ENCODE data around the gene FOXK1.
"Not testable (repeated sequence)": the region's sequence is repeated elsewhere in the genome, so short reads cannot be mapped to it uniquely, and the experiment has no call there.

FOXK1 gene

GRCh38 chr7:4687956-4688355, 5.9 kb downstream of the FOXK1 start:
- no peak for DNase-seq (ENCODE audit: extremely low spot score)
- POLR2A ChIA-PET = no interaction called here
- TF ChIP-seq FOXK2 (IDR thresholded peaks at IDR 0.05) (no peak), ARNT (IDR thresholded peaks at IDR 0.05) (no peak), BHLHE40 (IDR thresholded peaks at IDR 0.05; ENCODE audit: borderline replicate concordance) (no peak), HDGF (IDR thresholded peaks at IDR 0.05; ENCODE audit: borderline replicate concordance) (no peak), CTBP1 (IDR thresholded peaks at IDR 0.05; ENCODE audit: borderline replicate concordance) (no peak)
- CTCF ChIA-PET = no interaction called here

DNA sequence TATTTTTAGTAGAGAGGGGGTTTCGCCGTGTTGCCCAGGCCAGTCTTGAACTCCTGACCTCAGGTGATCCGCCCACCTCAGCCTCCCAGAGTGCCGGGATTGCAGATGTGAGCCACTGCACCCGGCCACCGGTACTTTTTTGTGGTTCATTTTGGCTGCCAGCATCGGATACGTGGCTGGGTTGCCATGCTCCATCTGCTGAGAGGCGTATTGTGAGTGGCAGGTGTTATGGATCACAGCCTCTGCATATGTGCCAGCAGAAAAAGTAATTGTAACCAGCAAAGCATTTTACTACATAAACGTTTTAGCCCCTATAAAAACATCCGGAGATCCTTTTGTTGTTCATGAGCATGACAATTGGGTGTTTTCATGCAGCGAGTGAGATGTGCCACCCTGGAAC, 7.1 kb downstream of the FOXK1 start:
- no peak for TF ChIP-seq NFRKB (IDR thresholded peaks at IDR 0.05)
- no peak for TF ChIP-seq SUZ12 (IDR thresholded peaks at IDR 0.05)
- no peak for TF ChIP-seq BHLHE40 (IDR thresholded peaks at IDR 0.05; ENCODE audit: borderline replicate concordance)
- no peak for TF ChIP-seq ARNT (IDR thresholded peaks at IDR 0.05)
- TF ChIP-seq, protein P1, sequence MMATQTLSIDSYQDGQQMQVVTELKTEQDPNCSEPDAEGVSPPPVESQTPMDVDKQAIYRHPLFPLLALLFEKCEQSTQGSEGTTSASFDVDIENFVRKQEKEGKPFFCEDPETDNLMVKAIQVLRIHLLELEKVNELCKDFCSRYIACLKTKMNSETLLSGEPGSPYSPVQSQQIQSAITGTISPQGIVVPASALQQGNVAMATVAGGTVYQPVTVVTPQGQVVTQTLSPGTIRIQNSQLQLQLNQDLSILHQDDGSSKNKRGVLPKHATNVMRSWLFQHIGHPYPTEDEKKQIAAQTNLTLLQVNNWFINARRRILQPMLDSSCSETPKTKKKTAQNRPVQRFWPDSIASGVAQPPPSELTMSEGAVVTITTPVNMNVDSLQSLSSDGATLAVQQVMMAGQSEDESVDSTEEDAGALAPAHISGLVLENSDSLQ (IDR thresholded peaks at IDR 0.05) = no peak
- no peak for DNase-seq (ENCODE audit: extremely low spot score)
- ChIA-PET POLR2A (no interaction called here), CTCF (no interaction called here)

DNA sequence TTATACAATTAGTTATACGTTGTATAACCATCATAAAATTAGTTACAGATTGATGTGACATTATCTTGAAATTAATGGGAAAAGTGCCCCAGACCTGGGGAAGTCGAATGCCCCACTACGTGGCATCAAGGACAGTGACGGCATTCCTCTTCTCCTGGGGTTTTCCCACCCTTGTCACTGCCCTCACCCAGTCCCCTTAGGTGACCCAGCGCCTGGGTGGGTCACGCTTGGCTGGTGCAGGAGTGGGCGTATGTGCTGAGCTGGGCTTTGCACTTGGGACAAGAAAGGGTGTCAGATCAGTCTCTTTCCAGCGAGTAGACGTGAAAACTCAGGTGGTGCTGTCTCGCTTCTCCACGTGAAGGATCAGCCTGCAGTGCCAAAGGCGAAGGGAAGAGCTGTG, 7.6 kb downstream of the FOXK1 start:
- CTCF ChIA-PET = no interaction called here
- TF ChIP-seq ZNF384 (IDR thresholded peaks at IDR 0.05) = no peak
- TF ChIP-seq ELF4 (IDR thresholded peaks at IDR 0.05) = no peak
- no peak for TF ChIP-seq FOXM1 (IDR thresholded peaks at IDR 0.05; ENCODE audit: borderline replicate concordance)
- TF ChIP-seq NFRKB (IDR thresholded peaks at IDR 0.05) = no peak
- TF ChIP-seq TARDBP (IDR thresholded peaks at IDR 0.05) = no peak
- no peak for TF ChIP-seq CTBP1 (IDR thresholded peaks at IDR 0.05; ENCODE audit: borderline replicate concordance)
- TF ChIP-seq SUZ12 (IDR thresholded peaks at IDR 0.05) = no peak
- TF ChIP-seq L3MBTL2 (conservative IDR thresholded peaks at IDR 0.05) = no peak
- no peak for TF ChIP-seq FOXA1 (IDR thresholded peaks at IDR 0.05)
- TF ChIP-seq LEF1 (IDR thresholded peaks at IDR 0.05; ENCODE audit: borderline replicate concordance) = no peak
- TF ChIP-seq BHLHE40 (IDR thresholded peaks at IDR 0.05; ENCODE audit: borderline replicate concordance) = no peak
- DNase-seq (ENCODE audit: extremely low spot score) = no peak
- POLR2A ChIA-PET = no interaction called here

- DNase-seq (ENCODE audit: extremely low spot score) = no peak
- CTCF ChIA-PET = no interaction called here
- POLR2A ChIA-PET = interaction anchor here (1.0 kb wide), 1 partner anchor 10 kb away, joined by 3 read pairs; no protein-coding TSS in a partner anchor
- TF ChIP-seq FOXA1 (IDR thresholded peaks at IDR 0.05) = no peak
- no peak for TF ChIP-seq BHLHE40 (IDR thresholded peaks at IDR 0.05; ENCODE audit: borderline replicate concordance)
Measured at GRCh38 chr7:4690953-4691856, 9.1 kb downstream of the FOXK1 start.

- no peak for TF ChIP-seq ZNF384 (IDR thresholded peaks at IDR 0.05)
- no peak for TF ChIP-seq SUZ12 (IDR thresholded peaks at IDR 0.05)
- no peak for TF ChIP-seq BHLHE40 (IDR thresholded peaks at IDR 0.05; ENCODE audit: borderline replicate concordance)
- TF ChIP-seq SP1 (IDR thresholded peaks at IDR 0.05) = no peak
- TF ChIP-seq CTBP1 (IDR thresholded peaks at IDR 0.05; ENCODE audit: borderline replicate concordance) = no peak
- TF ChIP-seq TARDBP (IDR thresholded peaks at IDR 0.05) = no peak
- TF ChIP-seq HDGF (IDR thresholded peaks at IDR 0.05; ENCODE audit: borderline replicate concordance) = no peak
- TF ChIP-seq ELF4 (IDR thresholded peaks at IDR 0.05) = no peak
- TF ChIP-seq FOXA1 (IDR thresholded peaks at IDR 0.05) = no peak
- TF ChIP-seq FOXM1 (IDR thresholded peaks at IDR 0.05; ENCODE audit: borderline replicate concordance) = no peak
- TF ChIP-seq, protein P1 (IDR thresholded peaks at IDR 0.05) = no peak
- TF ChIP-seq LEF1 (IDR thresholded peaks at IDR 0.05; ENCODE audit: borderline replicate concordance) = no peak
- no peak for TF ChIP-seq ARNT (IDR thresholded peaks at IDR 0.05)
- TF ChIP-seq NFRKB (IDR thresholded peaks at IDR 0.05) = no peak
- TF ChIP-seq FOXK2 (IDR thresholded peaks at IDR 0.05) = no peak
- no peak for TF ChIP-seq L3MBTL2 (conservative IDR thresholded peaks at IDR 0.05)
- POLR2A ChIA-PET = interaction anchor here (1.0 kb wide), 1 partner anchor 9 kb away, joined by 3 read pairs; no protein-coding TSS in a partner anchor
- CTCF ChIA-PET = no interaction called here
Measured at GRCh38 chr7:4692055-4692454, 10.0 kb downstream of the FOXK1 start.

DNA sequence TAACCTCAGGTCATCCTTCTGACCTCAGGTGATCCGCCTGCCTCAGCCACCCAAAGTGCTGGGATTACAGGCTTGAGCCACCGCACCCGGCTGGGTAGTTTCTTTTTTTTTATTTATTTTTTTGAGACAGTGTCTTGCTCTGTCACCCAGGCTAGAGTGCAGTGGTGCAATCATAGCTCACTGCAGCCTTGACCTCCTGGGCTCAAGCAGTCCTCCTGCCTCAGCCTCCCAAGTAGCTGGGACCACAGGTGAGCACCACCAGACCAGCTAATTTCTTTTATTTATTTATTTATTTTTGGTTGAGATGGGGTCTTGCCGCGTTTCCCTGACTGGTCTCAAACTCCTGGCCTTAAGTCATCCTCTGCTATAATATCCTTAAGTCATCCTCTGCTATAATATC, 10.5 kb downstream of the FOXK1 start:
- POLR2A ChIA-PET; DNase-seq (ENCODE audit: extremely low spot score); CTCF ChIA-PET: not testable (repeated sequence)

More at GRCh38 chr7:4692055-4692454, 10.0 kb downstream of the FOXK1 start:
- DNase-seq (ENCODE audit: extremely low spot score) = no peak

GRCh38 chr7:4693152-4693551, 11.1 kb downstream of the FOXK1 start:
- TF ChIP-seq, protein P1 (IDR thresholded peaks at IDR 0.05) = peak; percentile 56; the same call in 1 of the 2 replicates
- TF ChIP-seq HDGF (IDR thresholded peaks at IDR 0.05; ENCODE audit: borderline replicate concordance) = no peak
- TF ChIP-seq BHLHE40 (IDR thresholded peaks at IDR 0.05; ENCODE audit: borderline replicate concordance) = no peak
- TF ChIP-seq FOXK2 (IDR thresholded peaks at IDR 0.05) = no peak
- no peak for TF ChIP-seq LEF1 (IDR thresholded peaks at IDR 0.05; ENCODE audit: borderline replicate concordance)
- no peak for DNase-seq (ENCODE audit: extremely low spot score)
- ChIA-PET CTCF (no interaction called here), POLR2A (no interaction called here)

Data from HEK293T (cell line).